ENCODE results near the gene RWDD4.

GRCh38 chr4:183636923-183637322, 22.1 kb downstream of the RWDD4 start:
- no peak for TF ChIP-seq HDAC2 (IDR thresholded peaks at IDR 0.05)
- no peak for TF ChIP-seq CTCF (IDR thresholded peaks at IDR 0.05)
- TF ChIP-seq MYC (IDR thresholded peaks at IDR 0.05; ENCODE audit: borderline replicate concordance, low read length) = no peak
- TF ChIP-seq EP300 (IDR thresholded peaks at IDR 0.05) = no peak
- TF ChIP-seq ZC3H11A (IDR thresholded peaks at IDR 0.05) = no peak
- TF ChIP-seq CBX2 (IDR thresholded peaks at IDR 0.05; ENCODE audit: borderline replicate concordance, low read depth) = no peak
